Measurements from ENCODE around the gene CBX8. TPM values are rescaled to one million over a fixed set of nuclear protein-coding genes. Genes with fewer than 3 reads are reported as not detected.

CBX8 gene
- total RNA-seq, 1 donor from 2014 or later: 4.0 TPM

DNA sequence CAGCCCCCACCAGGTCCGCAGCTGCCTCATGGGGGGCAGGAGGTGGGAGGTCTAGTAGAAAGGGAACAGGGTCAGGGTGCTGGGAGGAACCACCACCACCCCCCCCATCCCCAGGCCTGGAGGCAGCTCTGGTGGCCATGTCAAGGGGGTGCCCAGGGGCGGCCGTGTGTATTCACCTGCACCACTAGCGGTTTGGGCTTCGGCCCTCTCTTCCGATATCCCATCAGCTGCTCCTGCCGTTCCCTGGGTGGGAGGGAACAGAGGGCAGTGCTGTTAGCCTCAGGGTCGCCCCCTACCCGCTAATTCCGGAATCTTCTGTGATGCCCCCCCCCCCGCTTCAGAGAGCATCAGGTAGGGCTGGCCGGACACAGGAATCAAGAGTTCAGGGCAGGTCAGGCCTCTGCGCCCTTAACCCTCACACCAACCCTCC lies 38.6 kb upstream of the CBX8 start:
- H3K27ac Mint-ChIP-seq: no peak overlapping the region
- peaks cover 5% of the 10 kb centered on the region for H3K27me3 Mint-ChIP-seq
- ChIA-PET POLR2A (interaction anchor here (0.7 to 2.2 kb wide), 7 partner anchors 16 to 161 kb away, joined by 3 to 18 read pairs (median 4); partner anchors contain the start of gene CBX8), CTCF (interaction anchor here (1.0 to 1.3 kb wide), 5 partner anchors 9 to 90 kb away, joined by 3 to 5 read pairs (median 4); no protein-coding TSS in a partner anchor)
- peaks cover 46% of the 10 kb centered on the region for H3K4me1 Mint-ChIP-seq
- H3K36me3 Mint-ChIP-seq (ENCODE audit: low read depth): peaks cover 38% of the 10 kb centered on the region
- H3K9me3 Mint-ChIP-seq: no peaks in the 10 kb centered on the region
- ATAC-seq (ENCODE audit: low read depth): no peak
- intact Hi-C loops (cut with micrococcal nuclease): loop anchor here (5.0 kb wide), 3 partner anchors 103 to 312 kb away; partner anchors contain the start of genes CCDC40, EIF4A3, ENPP7 and TBC1D16
- no peak overlapping the region for H3K4me3 Mint-ChIP-seq
- no peak for DNase-seq
- TF ChIP-seq, protein P1, sequence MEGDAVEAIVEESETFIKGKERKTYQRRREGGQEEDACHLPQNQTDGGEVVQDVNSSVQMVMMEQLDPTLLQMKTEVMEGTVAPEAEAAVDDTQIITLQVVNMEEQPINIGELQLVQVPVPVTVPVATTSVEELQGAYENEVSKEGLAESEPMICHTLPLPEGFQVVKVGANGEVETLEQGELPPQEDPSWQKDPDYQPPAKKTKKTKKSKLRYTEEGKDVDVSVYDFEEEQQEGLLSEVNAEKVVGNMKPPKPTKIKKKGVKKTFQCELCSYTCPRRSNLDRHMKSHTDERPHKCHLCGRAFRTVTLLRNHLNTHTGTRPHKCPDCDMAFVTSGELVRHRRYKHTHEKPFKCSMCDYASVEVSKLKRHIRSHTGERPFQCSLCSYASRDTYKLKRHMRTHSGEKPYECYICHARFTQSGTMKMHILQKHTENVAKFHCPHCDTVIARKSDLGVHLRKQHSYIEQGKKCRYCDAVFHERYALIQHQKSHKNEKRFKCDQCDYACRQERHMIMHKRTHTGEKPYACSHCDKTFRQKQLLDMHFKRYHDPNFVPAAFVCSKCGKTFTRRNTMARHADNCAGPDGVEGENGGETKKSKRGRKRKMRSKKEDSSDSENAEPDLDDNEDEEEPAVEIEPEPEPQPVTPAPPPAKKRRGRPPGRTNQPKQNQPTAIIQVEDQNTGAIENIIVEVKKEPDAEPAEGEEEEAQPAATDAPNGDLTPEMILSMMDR (IDR thresholded peaks at IDR 0.05): no peak

DNA sequence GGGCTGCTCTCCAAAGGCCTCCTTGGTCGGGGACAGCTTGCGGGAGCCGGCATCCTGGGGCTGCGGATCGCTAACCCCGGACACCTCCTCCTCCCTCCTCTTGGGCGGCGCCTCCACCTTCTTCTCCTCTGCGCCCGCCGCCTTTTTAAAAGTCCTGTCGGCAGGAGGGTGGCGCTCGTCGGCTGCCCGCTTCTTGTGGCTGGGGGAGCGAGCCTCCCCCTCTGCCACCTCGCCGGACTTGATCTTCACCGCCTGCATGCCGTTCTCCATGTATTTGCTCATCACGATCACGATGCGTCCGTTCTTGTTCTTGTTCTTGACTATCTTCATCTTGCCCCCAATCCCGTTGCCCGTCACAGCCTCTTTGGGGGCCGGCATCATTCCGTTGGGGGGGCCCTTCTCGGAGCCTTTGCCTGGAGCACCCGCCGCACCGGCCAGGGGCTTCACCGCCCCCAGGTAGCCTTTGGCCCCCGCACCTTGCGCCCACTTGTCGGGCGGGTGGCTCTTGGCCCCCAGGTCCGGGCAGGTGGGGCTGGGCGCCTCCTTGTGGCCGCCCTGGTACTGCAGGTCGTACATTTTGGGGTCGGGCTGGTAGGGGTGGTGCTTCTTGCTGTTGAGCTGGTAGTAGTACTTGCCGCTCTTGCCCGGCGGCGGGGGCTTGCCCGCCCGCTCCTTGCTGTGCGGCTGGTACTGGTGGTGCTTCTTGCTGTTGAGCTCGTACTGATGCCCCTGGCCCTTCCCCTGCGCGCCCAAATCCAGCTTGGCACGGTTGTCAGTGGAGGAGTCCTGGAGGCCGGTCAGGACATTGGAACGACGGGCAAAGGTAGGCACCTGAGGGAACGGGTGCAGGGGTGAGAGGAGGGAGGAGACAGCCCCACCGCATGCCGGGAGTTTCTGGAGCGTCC lies 37.9 kb upstream of the CBX8 start:
- intact Hi-C loops (cut with micrococcal nuclease): loop anchor here (5.0 kb wide), 3 partner anchors 103 to 312 kb away; partner anchors contain the start of genes CCDC40, EIF4A3, ENPP7 and TBC1D16
- DNase-seq (peak; percentile 45), ATAC-seq (ENCODE audit: low read depth) (no peak)
- no peak overlapping the region for H3K27ac Mint-ChIP-seq
- no peaks in the 10 kb centered on the region for H3K9me3 Mint-ChIP-seq
- TF ChIP-seq, protein P1 (IDR thresholded peaks at IDR 0.05): no peak
- H3K36me3 Mint-ChIP-seq (ENCODE audit: low read depth): peaks cover 38% of the 10 kb centered on the region
- H3K4me3 Mint-ChIP-seq: no peak overlapping the region
- ChIA-PET CTCF (interaction anchor here (1.0 to 1.3 kb wide), 5 partner anchors 10 to 89 kb away, joined by 3 to 5 read pairs (median 4); no protein-coding TSS in a partner anchor), POLR2A (interaction anchor here (0.7 to 1.3 kb wide), 4 partner anchors 21 to 162 kb away, joined by 3 to 4 read pairs (median 4); no protein-coding TSS in a partner anchor)
- peaks cover under 1% of the 10 kb centered on the region for H3K27me3 Mint-ChIP-seq
- peaks cover 41% of the 10 kb centered on the region for H3K4me1 Mint-ChIP-seq

DNA sequence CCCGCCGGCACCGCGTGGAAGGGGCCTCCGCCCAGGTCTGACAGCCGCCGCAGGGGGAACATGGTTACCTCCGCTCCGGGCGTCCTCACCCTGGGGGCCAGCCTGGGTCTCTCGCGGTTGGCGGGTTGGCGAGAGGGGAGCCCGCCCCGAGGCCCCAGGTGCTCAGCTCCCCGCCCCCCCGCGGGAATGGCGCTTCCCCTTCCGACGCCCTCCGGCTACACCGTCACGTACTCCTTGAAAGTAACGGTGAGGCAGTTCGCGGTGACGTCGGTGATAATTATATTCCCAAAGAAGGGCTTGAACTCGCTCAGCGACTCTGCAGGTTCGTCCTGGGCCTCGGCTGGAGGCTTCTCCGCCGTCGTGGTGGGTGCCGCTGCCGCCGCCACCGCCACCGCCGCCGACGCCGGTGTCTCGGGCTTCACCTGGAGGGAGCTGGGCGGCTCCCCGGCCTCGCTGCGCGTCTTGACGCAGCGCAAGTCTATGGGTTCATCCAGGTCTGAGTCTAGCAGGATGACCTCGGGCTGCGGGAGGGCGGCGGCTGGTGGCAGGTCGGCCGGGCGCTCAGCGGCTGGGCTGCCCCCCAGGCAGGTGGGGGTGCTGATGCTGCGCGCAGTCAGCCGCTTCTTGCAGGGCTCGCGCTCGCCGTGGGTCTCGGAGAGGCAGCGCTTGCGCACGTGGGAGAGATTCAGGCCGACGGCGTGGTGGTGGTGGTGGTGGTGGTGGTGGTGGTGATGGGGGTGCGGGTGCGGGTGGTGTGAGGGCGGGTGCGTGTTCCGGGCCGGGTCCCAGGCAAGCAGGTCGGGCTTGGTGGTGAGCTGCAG lies 37.1 kb upstream of the CBX8 start:
- ATAC-seq (ENCODE audit: low read depth) (no peak), DNase-seq (no peak)
- ChIA-PET CTCF (interaction anchor here (0.7 to 0.8 kb wide), 2 partner anchors 12 to 1327 kb away, joined by 3 read pairs; no protein-coding TSS in a partner anchor), POLR2A (no interaction called here)
- Mint-ChIP-seq H3K4me3 (no peak overlapping the region), H3K27ac (no peak overlapping the region), H3K36me3 (ENCODE audit: low read depth) (peaks cover 38% of the 10 kb centered on the region), H3K27me3 (no peaks in the 10 kb centered on the region), H3K4me1 (peaks cover 40% of the 10 kb centered on the region), H3K9me3 (no peaks in the 10 kb centered on the region)
- intact Hi-C loops (cut with micrococcal nuclease): no loop called here
- TF ChIP-seq, protein P1 (IDR thresholded peaks at IDR 0.05): no peak

DNA sequence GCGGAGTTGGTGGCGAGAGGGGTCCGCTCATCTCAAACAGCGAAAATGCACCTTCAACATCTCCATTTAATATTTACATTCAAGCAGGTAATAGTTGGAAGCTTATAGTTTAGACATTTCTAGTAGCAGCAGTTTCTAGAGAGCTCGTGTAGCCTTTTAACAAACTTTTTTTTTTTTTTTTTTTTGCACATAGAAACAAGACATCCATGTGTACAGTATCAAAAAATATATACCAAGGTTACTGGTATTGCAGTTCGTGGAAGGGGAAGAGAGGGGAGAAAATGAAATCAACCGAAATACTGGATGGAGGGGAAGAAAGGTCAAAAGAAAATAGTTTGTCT lies 36.2 kb upstream of the CBX8 start:
- Mint-ChIP-seq H3K27me3 (no peaks in the 10 kb centered on the region), H3K27ac (no peak overlapping the region), H3K4me1 (peaks cover 36% of the 10 kb centered on the region), H3K4me3 (no peak overlapping the region), H3K36me3 (ENCODE audit: low read depth) (peaks cover 34% of the 10 kb centered on the region), H3K9me3 (no peaks in the 10 kb centered on the region)
- intact Hi-C loops (cut with micrococcal nuclease): no loop called here
- ATAC-seq (ENCODE audit: low read depth) (no peak), DNase-seq (no peak)
- POLR2A ChIA-PET: interaction anchor here (0.6 to 1.7 kb wide), 3 partner anchors 10 to 82 kb away, joined by 3 to 7 read pairs (median 3); no protein-coding TSS in a partner anchor
- CTCF ChIA-PET: interaction anchor here (0.8 kb wide), 1 partner anchor 13 kb away, joined by 3 read pairs; no protein-coding TSS in a partner anchor
- TF ChIP-seq, protein P1 (IDR thresholded peaks at IDR 0.05): no peak
